WI38 (cell line): Measurements from ENCODE around the gene NIBAN1.
"Not testable (repeated sequence)": the region's sequence is repeated elsewhere in the genome, so short reads cannot be mapped to it uniquely, and the experiment has no call there.

Experiments
- H3K4me3 ChIP-seq: 2 replicates; pipeline ENCODE4 v1.5.1; 2011; ENCODE audit warnings: low read depth, mild to moderate bottlenecking, control low read depth, low read length
- TF ChIP-seq, protein P1 (sequence below): IDR thresholded peaks from 2 replicates; pipeline ENCODE4 v1.5.1; 2012; ENCODE audit warnings: low read depth, mild to moderate bottlenecking, control low read depth, low read length

Gene NIBAN1

DNA sequence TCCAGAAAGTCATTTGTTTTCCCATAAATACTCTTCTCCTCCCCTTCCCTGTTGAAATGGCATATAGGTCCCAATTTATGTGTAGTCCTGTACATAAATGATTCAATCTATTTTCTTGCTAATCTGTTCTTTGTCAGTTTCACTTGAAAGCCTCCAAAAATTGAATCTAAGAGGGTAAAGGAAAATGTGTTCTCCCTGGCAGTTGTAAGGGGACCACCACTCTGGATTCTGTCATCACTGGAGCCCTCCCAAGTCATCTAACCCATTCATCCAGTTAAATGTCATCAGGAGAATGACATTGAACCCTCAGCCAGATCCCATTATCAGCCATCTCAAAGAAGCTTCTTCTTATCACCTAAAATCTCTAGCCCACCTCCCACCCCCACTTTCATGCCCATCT lies 36.1 kb upstream of the NIBAN1 start:
- TF ChIP-seq, protein P1, sequence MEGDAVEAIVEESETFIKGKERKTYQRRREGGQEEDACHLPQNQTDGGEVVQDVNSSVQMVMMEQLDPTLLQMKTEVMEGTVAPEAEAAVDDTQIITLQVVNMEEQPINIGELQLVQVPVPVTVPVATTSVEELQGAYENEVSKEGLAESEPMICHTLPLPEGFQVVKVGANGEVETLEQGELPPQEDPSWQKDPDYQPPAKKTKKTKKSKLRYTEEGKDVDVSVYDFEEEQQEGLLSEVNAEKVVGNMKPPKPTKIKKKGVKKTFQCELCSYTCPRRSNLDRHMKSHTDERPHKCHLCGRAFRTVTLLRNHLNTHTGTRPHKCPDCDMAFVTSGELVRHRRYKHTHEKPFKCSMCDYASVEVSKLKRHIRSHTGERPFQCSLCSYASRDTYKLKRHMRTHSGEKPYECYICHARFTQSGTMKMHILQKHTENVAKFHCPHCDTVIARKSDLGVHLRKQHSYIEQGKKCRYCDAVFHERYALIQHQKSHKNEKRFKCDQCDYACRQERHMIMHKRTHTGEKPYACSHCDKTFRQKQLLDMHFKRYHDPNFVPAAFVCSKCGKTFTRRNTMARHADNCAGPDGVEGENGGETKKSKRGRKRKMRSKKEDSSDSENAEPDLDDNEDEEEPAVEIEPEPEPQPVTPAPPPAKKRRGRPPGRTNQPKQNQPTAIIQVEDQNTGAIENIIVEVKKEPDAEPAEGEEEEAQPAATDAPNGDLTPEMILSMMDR, result no peak
- no peak overlapping the region for H3K4me3 ChIP-seq

DNA sequence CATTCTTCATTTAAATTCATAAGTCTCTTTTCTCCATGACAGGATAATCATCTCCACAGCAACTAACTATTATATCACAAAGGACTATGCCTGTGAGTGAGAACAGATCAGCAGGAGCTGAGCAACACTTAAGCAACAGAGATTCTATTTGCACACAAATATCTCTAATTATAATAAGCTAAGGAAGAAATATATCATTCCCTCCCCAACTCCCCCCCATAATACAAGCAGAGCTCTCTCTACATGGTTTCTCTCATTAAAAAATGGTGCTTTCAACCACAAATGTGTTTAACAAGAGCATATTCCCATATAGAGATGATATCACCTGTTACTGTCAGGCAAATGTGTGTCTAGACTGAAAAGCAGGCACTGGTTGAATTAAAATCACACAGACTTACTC lies 34.5 kb upstream of the NIBAN1 start:
- TF ChIP-seq, protein P1, result no peak
- no peak overlapping the region for H3K4me3 ChIP-seq

DNA sequence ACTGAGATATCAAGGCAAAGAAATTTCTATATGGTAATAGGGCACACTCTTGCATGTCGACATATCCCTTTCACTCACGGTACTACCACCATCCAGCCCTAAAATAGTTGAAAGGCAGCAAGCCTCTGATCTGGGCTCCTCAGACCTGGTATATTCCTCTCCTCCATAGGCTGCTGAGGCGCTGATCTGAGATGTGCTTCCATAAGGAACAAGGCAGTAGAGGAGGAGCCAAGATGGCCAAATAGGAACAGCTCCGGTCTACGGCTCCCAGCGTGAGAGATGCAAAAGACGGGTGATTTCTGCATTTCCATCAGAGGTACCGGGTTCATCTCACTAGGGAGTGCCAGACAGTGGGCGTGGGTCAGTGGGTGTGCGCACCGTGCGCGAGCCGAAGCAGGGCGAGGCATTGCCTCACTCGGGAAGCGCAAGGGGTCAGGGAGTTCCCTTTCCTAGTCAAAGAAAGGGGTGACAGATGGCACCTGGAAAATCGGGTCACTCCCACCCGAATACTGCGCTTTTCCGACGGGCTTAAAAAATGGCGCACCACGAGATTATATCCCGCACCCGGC lies 27.1 kb upstream of the NIBAN1 start:
- not testable (repeated sequence) for H3K4me3 ChIP-seq

DNA sequence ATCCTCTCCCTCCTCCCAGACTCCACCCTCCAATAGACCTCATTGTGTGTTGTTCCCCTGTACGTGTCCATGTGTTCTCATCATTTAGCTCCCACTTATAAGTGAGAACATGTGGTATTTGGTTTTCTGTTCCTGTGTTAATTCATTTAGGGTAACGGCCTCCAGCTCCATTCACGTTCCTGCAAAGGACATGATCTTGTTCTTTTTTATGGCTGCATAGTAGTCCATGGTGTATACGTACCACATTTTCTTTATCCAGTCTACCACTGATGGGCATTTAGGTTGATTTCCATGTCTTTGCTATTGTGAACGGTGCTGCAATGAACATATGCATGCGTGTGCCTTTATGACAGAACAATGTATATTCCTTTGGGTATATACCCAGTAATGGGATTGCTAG lies 25.7 kb upstream of the NIBAN1 start:
- H3K4me3 ChIP-seq, result not testable (repeated sequence)

DNA sequence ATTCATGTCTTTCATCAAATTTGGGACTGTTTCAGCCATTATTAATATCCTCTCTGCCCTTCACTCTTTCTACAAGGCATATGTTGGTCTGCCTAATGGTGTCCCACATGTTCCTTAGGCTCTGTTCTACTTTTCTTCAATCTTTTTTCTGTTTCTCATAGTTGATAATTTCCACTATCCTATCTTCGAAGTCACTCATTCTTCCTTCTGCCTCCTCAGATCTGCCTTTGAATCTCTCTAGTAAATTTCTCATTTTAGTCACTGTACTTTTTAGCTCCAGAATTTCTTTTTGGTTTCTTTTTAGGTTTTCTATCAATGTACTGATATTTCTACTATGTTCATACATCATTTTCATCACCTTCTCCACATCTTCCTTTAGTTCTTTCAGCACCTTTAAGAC lies 20.0 kb upstream of the NIBAN1 start:
- TF ChIP-seq, protein P1, result no peak
- no peak overlapping the region for H3K4me3 ChIP-seq

DNA sequence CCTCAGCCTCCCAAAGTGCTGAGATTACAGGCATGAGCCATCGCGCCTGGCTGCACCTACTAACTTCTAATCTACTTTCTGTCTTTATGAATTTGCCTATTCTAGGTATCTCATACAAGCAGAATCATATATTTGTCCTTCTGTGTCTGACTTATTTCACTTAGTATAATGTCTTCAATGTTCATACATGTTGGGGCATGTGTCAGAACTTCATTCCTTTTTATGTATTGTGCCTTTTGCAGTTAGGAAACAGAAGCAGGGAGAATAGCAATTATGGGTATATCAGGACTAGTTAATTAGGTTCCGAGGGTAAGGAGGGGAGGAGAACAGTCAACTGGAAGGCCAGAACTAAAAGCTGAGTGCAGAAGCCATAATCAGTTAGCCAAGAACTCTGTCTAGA lies 18.0 kb upstream of the NIBAN1 start:
- TF ChIP-seq, protein P1, result no peak
- H3K4me3 ChIP-seq, result no peak overlapping the region

DNA sequence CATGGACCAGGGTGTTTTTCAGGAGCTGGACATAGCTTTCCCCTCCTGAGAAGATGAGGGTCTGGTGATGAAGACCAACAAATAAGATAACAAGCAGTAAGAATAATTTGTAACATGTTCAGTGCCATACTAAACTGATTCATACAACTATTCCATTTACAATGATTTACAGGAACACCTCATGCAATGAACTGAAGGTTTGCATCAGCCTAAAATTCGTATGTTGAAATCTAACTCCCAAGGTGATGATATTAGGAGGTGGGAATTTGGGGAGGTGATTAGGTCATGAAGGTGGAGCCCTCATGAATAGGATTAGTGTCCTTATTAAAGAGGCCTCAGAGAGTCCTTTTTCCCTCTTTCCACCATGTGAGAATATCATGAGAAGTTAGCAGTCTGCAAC lies 15.9 kb upstream of the NIBAN1 start:
- TF ChIP-seq, protein P1, result no peak
- H3K4me3 ChIP-seq, result no peak overlapping the region

DNA sequence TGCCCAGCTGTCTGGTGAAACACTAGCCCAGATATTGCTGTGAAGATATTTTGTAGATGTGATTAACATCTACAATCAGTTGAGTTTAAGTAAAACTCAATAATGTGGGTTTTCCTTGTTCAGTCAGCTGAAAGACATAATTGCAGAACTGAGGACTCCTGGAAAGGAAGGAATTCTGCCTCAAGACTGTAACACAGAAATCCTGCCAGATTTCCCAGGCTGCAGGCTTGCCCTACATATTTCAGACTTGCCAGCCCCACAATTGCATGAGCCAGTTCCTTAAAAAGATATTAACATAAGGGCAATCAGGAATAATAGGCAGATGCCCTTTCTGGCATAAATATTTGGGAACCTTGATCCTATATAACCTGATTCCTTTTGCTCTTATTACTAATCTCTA lies 14.2 kb upstream of the NIBAN1 start:
- TF ChIP-seq, protein P1, result no peak
- H3K4me3 ChIP-seq, result no peak overlapping the region
